Testis (tissue), 2 donors: ENCODE results near the gene TULP4.

Experiments used
- POLR2A ChIP-seq: fragments of 450-650 bp; IDR thresholded peaks from one replicate; pipeline ENCODE4 v1.6.1; 2017; ENCODE audit warnings: antibody characterized with exemption, mild to moderate bottlenecking, moderate library complexity
- TF ChIP-seq, protein P1 (sequence below), 3 experiments: fragments of 450-650 bp in 2 of 3; fragments of 200-600 bp in 1 of 3; sonication (generic) in 1 of 3; IDR thresholded peaks; one replicate each; pipeline ENCODE4 v1.5.1; 2016 to 2019; ENCODE audit warnings: antibody characterized with exemption in 3 of 3, mild to moderate bottlenecking in 2 of 3, moderate library complexity in 1 of 3

DNA sequence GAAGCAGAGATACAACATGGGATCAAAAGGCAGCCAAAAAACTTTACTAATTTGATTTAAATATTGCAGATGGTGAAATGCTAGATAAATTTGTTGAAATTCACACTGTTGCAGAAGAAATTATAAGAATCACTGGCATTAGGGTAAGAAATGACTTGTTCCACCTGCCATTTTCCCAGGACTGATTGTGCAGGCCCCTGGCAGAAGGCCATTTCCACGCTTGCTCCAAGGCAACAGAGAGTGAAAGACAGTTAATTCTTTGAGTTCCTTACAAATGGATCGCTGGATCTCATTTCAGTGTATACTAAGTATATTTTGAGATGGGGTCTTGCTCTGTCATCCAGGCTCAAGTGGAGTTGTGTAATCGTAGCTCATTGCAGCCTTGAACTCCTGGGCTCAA lies 180.6 kb downstream of the TULP4 start:
- TF ChIP-seq, protein P1, sequence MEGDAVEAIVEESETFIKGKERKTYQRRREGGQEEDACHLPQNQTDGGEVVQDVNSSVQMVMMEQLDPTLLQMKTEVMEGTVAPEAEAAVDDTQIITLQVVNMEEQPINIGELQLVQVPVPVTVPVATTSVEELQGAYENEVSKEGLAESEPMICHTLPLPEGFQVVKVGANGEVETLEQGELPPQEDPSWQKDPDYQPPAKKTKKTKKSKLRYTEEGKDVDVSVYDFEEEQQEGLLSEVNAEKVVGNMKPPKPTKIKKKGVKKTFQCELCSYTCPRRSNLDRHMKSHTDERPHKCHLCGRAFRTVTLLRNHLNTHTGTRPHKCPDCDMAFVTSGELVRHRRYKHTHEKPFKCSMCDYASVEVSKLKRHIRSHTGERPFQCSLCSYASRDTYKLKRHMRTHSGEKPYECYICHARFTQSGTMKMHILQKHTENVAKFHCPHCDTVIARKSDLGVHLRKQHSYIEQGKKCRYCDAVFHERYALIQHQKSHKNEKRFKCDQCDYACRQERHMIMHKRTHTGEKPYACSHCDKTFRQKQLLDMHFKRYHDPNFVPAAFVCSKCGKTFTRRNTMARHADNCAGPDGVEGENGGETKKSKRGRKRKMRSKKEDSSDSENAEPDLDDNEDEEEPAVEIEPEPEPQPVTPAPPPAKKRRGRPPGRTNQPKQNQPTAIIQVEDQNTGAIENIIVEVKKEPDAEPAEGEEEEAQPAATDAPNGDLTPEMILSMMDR (IDR thresholded peaks at IDR 0.05) = no peak
- TF ChIP-seq POLR2A = no peak
